ENCODE results near the gene S100A9. TPM values are rescaled to one million over a fixed set of nuclear protein-coding genes. Genes with fewer than 3 reads are reported as not detected.

Gene S100A9
- total RNA-seq, 1 donor from 2014 or later: not detected

DNA sequence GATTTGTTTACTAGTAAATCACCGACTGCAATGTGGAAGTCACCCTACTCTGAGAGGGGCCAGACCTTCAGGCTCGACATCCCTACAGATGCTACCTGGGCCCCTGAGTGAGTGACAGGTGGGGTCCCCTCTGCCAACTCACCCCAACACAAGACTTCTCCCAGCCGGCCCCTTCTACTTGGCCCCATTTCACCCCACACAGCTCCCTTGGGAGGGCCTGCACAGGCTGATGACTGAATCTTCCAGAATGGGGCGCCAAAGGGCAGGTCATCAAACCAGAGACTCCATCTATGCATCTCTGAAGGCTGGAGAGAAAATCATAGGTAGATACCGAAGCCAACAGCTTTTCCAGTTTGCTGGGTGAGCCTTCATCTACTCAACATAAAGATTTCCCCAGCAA is 42.6 kb downstream of the S100A9 start:
- Mint-ChIP-seq H3K9me3 (peaks cover 3% of the 10 kb centered on the region), H3K27ac (ENCODE audit: unreplicated experiment) (no peak overlapping the region), H3K27me3 (ENCODE audit: low read depth) (peaks cover 54% of the 10 kb centered on the region), H3K4me1 (no peaks in the 10 kb centered on the region), H3K36me3 (ENCODE audit: low read depth) (no peaks in the 10 kb centered on the region), H3K4me3 (no peak overlapping the region)
- TF ChIP-seq, protein P1, sequence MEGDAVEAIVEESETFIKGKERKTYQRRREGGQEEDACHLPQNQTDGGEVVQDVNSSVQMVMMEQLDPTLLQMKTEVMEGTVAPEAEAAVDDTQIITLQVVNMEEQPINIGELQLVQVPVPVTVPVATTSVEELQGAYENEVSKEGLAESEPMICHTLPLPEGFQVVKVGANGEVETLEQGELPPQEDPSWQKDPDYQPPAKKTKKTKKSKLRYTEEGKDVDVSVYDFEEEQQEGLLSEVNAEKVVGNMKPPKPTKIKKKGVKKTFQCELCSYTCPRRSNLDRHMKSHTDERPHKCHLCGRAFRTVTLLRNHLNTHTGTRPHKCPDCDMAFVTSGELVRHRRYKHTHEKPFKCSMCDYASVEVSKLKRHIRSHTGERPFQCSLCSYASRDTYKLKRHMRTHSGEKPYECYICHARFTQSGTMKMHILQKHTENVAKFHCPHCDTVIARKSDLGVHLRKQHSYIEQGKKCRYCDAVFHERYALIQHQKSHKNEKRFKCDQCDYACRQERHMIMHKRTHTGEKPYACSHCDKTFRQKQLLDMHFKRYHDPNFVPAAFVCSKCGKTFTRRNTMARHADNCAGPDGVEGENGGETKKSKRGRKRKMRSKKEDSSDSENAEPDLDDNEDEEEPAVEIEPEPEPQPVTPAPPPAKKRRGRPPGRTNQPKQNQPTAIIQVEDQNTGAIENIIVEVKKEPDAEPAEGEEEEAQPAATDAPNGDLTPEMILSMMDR (conservative IDR thresholded peaks at IDR 0.05): no peak
- DNase-seq (ENCODE audit: low read depth, low spot score): no peak

GRCh38 chr1:153401461-153401860 is 43.8 kb downstream of the S100A9 start:
- Mint-ChIP-seq H3K27ac (ENCODE audit: unreplicated experiment) (no peak overlapping the region), H3K9me3 (peaks cover 3% of the 10 kb centered on the region), H3K36me3 (ENCODE audit: low read depth) (no peaks in the 10 kb centered on the region), H3K4me1 (no peaks in the 10 kb centered on the region), H3K4me3 (no peak overlapping the region), H3K27me3 (ENCODE audit: low read depth) (peaks cover 45% of the 10 kb centered on the region)
- DNase-seq (ENCODE audit: low read depth, low spot score): no peak
- TF ChIP-seq, protein P1 (conservative IDR thresholded peaks at IDR 0.05): no peak

- Mint-ChIP-seq H3K27me3 (ENCODE audit: low read depth) (peaks cover 45% of the 10 kb centered on the region), H3K27ac (ENCODE audit: unreplicated experiment) (no peak overlapping the region), H3K9me3 (peaks cover 3% of the 10 kb centered on the region), H3K4me3 (no peak overlapping the region), H3K36me3 (ENCODE audit: low read depth) (no peaks in the 10 kb centered on the region), H3K4me1 (no peaks in the 10 kb centered on the region)
- DNase-seq (ENCODE audit: low read depth, low spot score): no peak
- TF ChIP-seq, protein P1 (conservative IDR thresholded peaks at IDR 0.05): no peak
Measured at GRCh38 chr1:153402226-153402625, 44.6 kb downstream of the S100A9 start.

- Mint-ChIP-seq H3K4me1 (no peaks in the 10 kb centered on the region), H3K27ac (ENCODE audit: unreplicated experiment) (no peak overlapping the region), H3K27me3 (ENCODE audit: low read depth) (peaks cover 50% of the 10 kb centered on the region), H3K4me3 (no peak overlapping the region), H3K9me3 (peaks cover 3% of the 10 kb centered on the region), H3K36me3 (ENCODE audit: low read depth) (no peaks in the 10 kb centered on the region)
- DNase-seq (ENCODE audit: low read depth, low spot score): no peak
- TF ChIP-seq, protein P1 (conservative IDR thresholded peaks at IDR 0.05): no peak
Measured at GRCh38 chr1:153403421-153404085, 45.9 kb downstream of the S100A9 start.

- no peaks in the 10 kb centered on the region for H3K4me1 Mint-ChIP-seq
- peaks cover 3% of the 10 kb centered on the region for H3K9me3 Mint-ChIP-seq
- no peak overlapping the region for H3K4me3 Mint-ChIP-seq
- no peak overlapping the region for H3K27ac Mint-ChIP-seq (ENCODE audit: unreplicated experiment)
- peaks cover 50% of the 10 kb centered on the region for H3K27me3 Mint-ChIP-seq (ENCODE audit: low read depth)
- TF ChIP-seq, protein P1 (conservative IDR thresholded peaks at IDR 0.05): no peak
- no peaks in the 10 kb centered on the region for H3K36me3 Mint-ChIP-seq (ENCODE audit: low read depth)
- DNase-seq (ENCODE audit: low read depth, low spot score): no peak
Measured at GRCh38 chr1:153404086-153404635, 46.5 kb downstream of the S100A9 start.
